WERI-Rb-1 (cell line): ENCODE results near the gene LPAR1.
A peak's percentile ranks its signal among the peaks of the same experiment; 100 is the strongest.

Experiments
- DNase-seq: peaks from one replicate; pipeline ENCODE4 v3.0.0-alpha.2; 2020
- H3K27ac ChIP-seq: fragments of 250-450 bp; sonication (Bioruptor Pico); 2 replicates; pipeline ENCODE4 v1.5.1; 2020; ENCODE audit warnings: mild to moderate bottlenecking, moderate library complexity
- H3K27me3 ChIP-seq: fragments of 250-450 bp; sonication (Bioruptor Pico); 2 replicates; pipeline ENCODE4 v1.5.1; 2021; ENCODE audit warnings: mild to moderate bottlenecking, low read depth, moderate library complexity; ENCODE audit not compliant: insufficient read depth, severe bottlenecking
- H3K36me3 ChIP-seq: fragments of 250-450 bp; sonication (Bioruptor Pico); 2 replicates; pipeline ENCODE4 v1.5.1; 2020; ENCODE audit warnings: mild to moderate bottlenecking, moderate library complexity
- H3K4me3 ChIP-seq: 2 replicates; pipeline ENCODE4 v1.5.1; 2011; ENCODE audit warnings: low read depth, mild to moderate bottlenecking, control low read depth, low read length
- H3K9me3 ChIP-seq: fragments of 250-450 bp; sonication (Bioruptor Pico); 2 replicates; pipeline ENCODE4 v1.5.1; 2021; ENCODE audit warnings: mild to moderate bottlenecking, moderate library complexity; ENCODE audit not compliant: severe bottlenecking
- TF ChIP-seq, protein P1 (sequence below): IDR thresholded peaks from 2 replicates; pipeline ENCODE4 v1.5.1; 2011; ENCODE audit warnings: low read depth, mild to moderate bottlenecking, control low read depth, inconsistent platforms, low read length

LPAR1 gene

GRCh38 chr9:111036946-111037345, 1.3 kb downstream of the LPAR1 start:
- TF ChIP-seq, protein P1, sequence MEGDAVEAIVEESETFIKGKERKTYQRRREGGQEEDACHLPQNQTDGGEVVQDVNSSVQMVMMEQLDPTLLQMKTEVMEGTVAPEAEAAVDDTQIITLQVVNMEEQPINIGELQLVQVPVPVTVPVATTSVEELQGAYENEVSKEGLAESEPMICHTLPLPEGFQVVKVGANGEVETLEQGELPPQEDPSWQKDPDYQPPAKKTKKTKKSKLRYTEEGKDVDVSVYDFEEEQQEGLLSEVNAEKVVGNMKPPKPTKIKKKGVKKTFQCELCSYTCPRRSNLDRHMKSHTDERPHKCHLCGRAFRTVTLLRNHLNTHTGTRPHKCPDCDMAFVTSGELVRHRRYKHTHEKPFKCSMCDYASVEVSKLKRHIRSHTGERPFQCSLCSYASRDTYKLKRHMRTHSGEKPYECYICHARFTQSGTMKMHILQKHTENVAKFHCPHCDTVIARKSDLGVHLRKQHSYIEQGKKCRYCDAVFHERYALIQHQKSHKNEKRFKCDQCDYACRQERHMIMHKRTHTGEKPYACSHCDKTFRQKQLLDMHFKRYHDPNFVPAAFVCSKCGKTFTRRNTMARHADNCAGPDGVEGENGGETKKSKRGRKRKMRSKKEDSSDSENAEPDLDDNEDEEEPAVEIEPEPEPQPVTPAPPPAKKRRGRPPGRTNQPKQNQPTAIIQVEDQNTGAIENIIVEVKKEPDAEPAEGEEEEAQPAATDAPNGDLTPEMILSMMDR = no peak

DNA sequence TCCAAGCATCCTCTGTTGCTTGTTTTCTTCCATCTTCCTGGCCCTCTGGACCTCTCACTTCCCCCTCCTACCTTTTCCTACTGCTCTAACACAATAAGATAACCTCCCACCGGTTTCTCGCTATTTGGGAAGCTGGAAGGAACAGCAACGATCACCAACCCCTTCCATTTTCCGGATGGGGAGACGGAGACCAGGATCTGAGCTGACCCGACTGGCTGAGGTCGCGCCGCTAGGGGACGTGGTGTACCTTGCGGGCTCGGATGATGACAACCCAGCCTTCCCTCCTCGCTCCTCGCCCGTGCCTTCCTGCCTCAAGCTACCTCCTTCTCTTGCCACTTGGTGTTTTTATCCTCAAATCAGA, 1.9 kb downstream of the LPAR1 start:
- Histone ChIP-seq H3K36me3 (no peaks in the 10 kb centered on the region), H3K4me3 (no peak overlapping the region), H3K27ac (no peak overlapping the region), H3K9me3 (no peaks in the 10 kb centered on the region), H3K27me3 (peaks cover 96% of the 10 kb centered on the region)
- TF ChIP-seq, protein P1 = peak; percentile 15; the same call in 1 of the 2 replicates
- DNase-seq = no peak

More at GRCh38 chr9:111036946-111037345, 1.3 kb downstream of the LPAR1 start:
- Histone ChIP-seq H3K9me3 (no peaks in the 10 kb centered on the region), H3K27me3 (peaks cover 96% of the 10 kb centered on the region), H3K4me3 (no peak overlapping the region), H3K36me3 (no peaks in the 10 kb centered on the region), H3K27ac (no peak overlapping the region)
- no peak for DNase-seq

DNA sequence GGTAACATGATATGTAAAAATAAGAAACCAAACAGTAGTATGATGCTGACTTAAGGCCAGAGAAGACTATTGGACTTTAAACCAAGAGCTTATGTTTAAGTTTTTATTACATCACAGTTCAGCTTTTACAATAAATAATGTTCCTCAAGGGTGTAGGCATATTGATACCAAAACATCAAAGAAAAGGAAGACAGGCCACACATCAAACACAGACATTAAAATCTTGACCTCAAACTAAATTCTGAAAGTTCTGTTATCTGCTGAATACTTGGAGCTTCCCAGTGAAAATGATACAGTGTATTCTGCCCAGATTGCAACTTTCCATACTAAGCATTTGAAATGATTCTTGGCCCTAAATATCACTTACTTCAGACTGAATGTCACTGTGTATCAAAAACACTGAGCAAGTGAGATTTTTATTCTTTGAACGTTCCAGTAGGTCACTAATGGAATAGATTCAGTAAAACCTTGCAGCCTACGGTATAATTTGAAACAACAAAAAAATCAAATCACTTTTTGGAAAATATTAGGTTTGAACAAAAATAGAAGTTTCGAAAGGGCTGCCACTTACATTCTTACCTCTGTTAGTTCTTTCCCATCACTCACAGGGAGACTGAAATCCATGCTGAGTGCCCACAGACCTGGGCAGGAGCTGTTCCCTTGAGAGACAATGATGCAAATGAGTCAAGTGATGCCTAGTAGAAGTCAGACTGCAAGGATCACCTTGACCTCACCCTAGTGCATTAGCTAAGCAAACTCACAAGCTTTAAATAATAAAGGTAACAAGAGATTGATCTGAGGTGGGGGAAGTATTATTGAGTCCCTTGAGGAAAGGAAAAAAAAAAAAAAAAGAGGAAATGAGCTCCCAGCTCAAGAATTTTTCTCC, 2.5 kb downstream of the LPAR1 start:
- no peak overlapping the region for H3K27ac ChIP-seq
- H3K9me3 ChIP-seq = no peaks in the 10 kb centered on the region
- DNase-seq = no peak
- TF ChIP-seq, protein P1 = no peak
- no peak overlapping the region for H3K4me3 ChIP-seq
- no peaks in the 10 kb centered on the region for H3K36me3 ChIP-seq
- H3K27me3 ChIP-seq = peaks cover 94% of the 10 kb centered on the region

DNA sequence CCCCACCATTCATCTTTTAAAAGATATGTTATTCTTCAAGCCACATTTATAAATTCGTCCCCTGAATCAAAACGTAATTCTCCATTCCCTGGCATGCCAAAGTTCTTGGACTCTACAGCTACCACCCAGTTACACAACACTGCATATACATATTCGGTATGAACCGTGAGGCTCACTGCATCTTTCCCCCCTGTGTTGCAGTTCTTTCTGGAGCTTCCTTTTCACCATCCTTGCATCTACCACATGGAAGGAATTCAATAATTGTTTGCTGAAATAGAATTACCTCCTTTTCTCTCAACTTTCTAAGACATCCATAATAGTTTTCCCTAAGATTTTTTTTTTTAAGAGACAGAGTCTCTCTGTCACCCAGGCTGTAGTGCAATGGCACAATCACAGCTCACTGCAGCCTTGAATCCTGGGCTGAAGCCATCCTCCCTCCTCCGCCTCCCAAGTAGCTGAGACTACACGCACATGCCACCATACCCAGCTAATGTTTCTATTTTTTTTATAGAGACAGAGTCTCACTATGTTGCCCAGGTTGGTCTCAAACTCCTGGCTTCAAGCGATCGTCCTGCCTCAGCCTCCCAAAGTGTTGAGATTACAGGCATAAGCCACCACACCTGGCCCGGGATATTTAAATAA, 3.3 kb downstream of the LPAR1 start:
- no peak for DNase-seq
- no peaks in the 10 kb centered on the region for H3K9me3 ChIP-seq
- H3K4me3 ChIP-seq = no peak overlapping the region
- TF ChIP-seq, protein P1 = no peak
- H3K27ac ChIP-seq = no peak overlapping the region
- no peaks in the 10 kb centered on the region for H3K36me3 ChIP-seq
- H3K27me3 ChIP-seq = peaks cover 94% of the 10 kb centered on the region

GRCh38 chr9:111034170-111034897, 3.9 kb downstream of the LPAR1 start:
- Histone ChIP-seq H3K36me3 (no peaks in the 10 kb centered on the region), H3K27me3 (peaks cover 92% of the 10 kb centered on the region), H3K4me3 (no peak overlapping the region), H3K27ac (no peak overlapping the region), H3K9me3 (no peaks in the 10 kb centered on the region)
- no peak for DNase-seq
- TF ChIP-seq, protein P1 = no peak
